ENCODE measurements around the gene EDIL3.
"Not testable (repeated sequence)": the region's sequence is repeated elsewhere in the genome, so short reads cannot be mapped to it uniquely, and the experiment has no call there.

Gene EDIL3

GRCh38 chr5:84317826-84318225 lies 66.9 kb downstream of the EDIL3 start:
- H3K4me2 ChIP-seq (ENCODE audit: insufficient read depth, low read length, poor library complexity, severe bottlenecking); DNase-seq (ENCODE audit: low spot score): not testable (repeated sequence)

GRCh38 chr5:84312280-84312679 lies 72.4 kb downstream of the EDIL3 start:
- not testable (repeated sequence) for H3K18ac ChIP-seq (ENCODE audit: low read length); H3K23ac ChIP-seq (ENCODE audit: low read depth, low read length, poor library complexity); H2AFZ ChIP-seq (ENCODE audit: low read length); H3K14ac ChIP-seq (ENCODE audit: low read length); H3K4ac ChIP-seq (ENCODE audit: low read length); H2AK5ac ChIP-seq (ENCODE audit: low read depth, low read length); H3K27me3 ChIP-seq (ENCODE audit: control insufficient read depth in 3 of 3, insufficient read depth in 3 of 3, low read depth in 1 of 3, low read length in 3 of 3); H3K27ac ChIP-seq (replicated peaks; ENCODE audit: low read length); H2BK12ac ChIP-seq (ENCODE audit: low read length); H4K91ac ChIP-seq (ENCODE audit: low read depth, low read length, poor library complexity); H2BK120ac ChIP-seq (ENCODE audit: low read depth, low read length); H2BK5ac ChIP-seq (ENCODE audit: low read length); H2BK15ac ChIP-seq (ENCODE audit: low read length); H3K36me3 ChIP-seq (replicated peaks in 1 of 2; ENCODE audit: control insufficient read depth in 2 of 2, insufficient read depth in 2 of 2, low read length in 2 of 2); H3K4me2 ChIP-seq (ENCODE audit: insufficient read depth, low read length, poor library complexity, severe bottlenecking); DNase-seq (ENCODE audit: low spot score); H3K4me3 ChIP-seq (ENCODE audit: low read length in 2 of 2); H3K9ac ChIP-seq (ENCODE audit: low read depth, low read length, poor library complexity); H3K79me1 ChIP-seq (ENCODE audit: low read depth, low read length); H4K8ac ChIP-seq (ENCODE audit: low read depth, low read length); H3K9me3 ChIP-seq (replicated peaks in 1 of 2; ENCODE audit: control insufficient read depth in 2 of 2, insufficient read depth in 1 of 2, low read depth in 1 of 2, low read length in 2 of 2); H3K4me1 ChIP-seq (ENCODE audit: control insufficient read depth in 2 of 2, insufficient read depth in 1 of 2, low read depth in 1 of 2, low read length in 2 of 2)
- WGBS, 2 donors (ENCODE audit: extremely low coverage in 2 of 2, insufficient read length in 2 of 2, insufficient replicate concordance in 1 of 2) = no CpG with 5 or more reads among the region's 30 CpGs

More at GRCh38 chr5:84317826-84318225, 66.9 kb downstream of the EDIL3 start:
- not testable (repeated sequence) for H3K27ac ChIP-seq (replicated peaks; ENCODE audit: low read length); H2AK5ac ChIP-seq (ENCODE audit: low read depth, low read length); H3K18ac ChIP-seq (ENCODE audit: low read length); H4K8ac ChIP-seq (ENCODE audit: low read depth, low read length); H3K23ac ChIP-seq (ENCODE audit: low read depth, low read length, poor library complexity); H3K4me3 ChIP-seq (ENCODE audit: low read length in 2 of 2); H3K36me3 ChIP-seq (replicated peaks in 1 of 2; ENCODE audit: control insufficient read depth in 2 of 2, insufficient read depth in 2 of 2, low read length in 2 of 2); H3K9me3 ChIP-seq (replicated peaks in 1 of 2; ENCODE audit: control insufficient read depth in 2 of 2, insufficient read depth in 1 of 2, low read depth in 1 of 2, low read length in 2 of 2); H3K27me3 ChIP-seq (ENCODE audit: control insufficient read depth in 3 of 3, insufficient read depth in 3 of 3, low read depth in 1 of 3, low read length in 3 of 3); H3K79me1 ChIP-seq (ENCODE audit: low read depth, low read length); H2BK120ac ChIP-seq (ENCODE audit: low read depth, low read length); H2BK12ac ChIP-seq (ENCODE audit: low read length); H2BK5ac ChIP-seq (ENCODE audit: low read length); H2AFZ ChIP-seq (ENCODE audit: low read length); H3K4me1 ChIP-seq (ENCODE audit: control insufficient read depth in 2 of 2, insufficient read depth in 1 of 2, low read depth in 1 of 2, low read length in 2 of 2); H3K4ac ChIP-seq (ENCODE audit: low read length); H3K14ac ChIP-seq (ENCODE audit: low read length); H3K9ac ChIP-seq (ENCODE audit: low read depth, low read length, poor library complexity); H4K91ac ChIP-seq (ENCODE audit: low read depth, low read length, poor library complexity); H2BK15ac ChIP-seq (ENCODE audit: low read length)
- no CpG with 5 or more reads among the region's 1 CpG for WGBS, 2 donors (ENCODE audit: extremely low coverage in 2 of 2, insufficient read length in 2 of 2, insufficient replicate concordance in 1 of 2)

GRCh38 chr5:84309850-84310249 lies 74.8 kb downstream of the EDIL3 start:
- not testable (repeated sequence) for H3K36me3 ChIP-seq (replicated peaks in 1 of 2; ENCODE audit: control insufficient read depth in 2 of 2, insufficient read depth in 2 of 2, low read length in 2 of 2); H2BK15ac ChIP-seq (ENCODE audit: low read length); H3K27me3 ChIP-seq (ENCODE audit: control insufficient read depth in 3 of 3, insufficient read depth in 3 of 3, low read depth in 1 of 3, low read length in 3 of 3); H3K4me3 ChIP-seq (ENCODE audit: low read length in 2 of 2); H3K27ac ChIP-seq (replicated peaks; ENCODE audit: low read length); H2BK12ac ChIP-seq (ENCODE audit: low read length); H4K8ac ChIP-seq (ENCODE audit: low read depth, low read length); H3K79me1 ChIP-seq (ENCODE audit: low read depth, low read length); H2BK120ac ChIP-seq (ENCODE audit: low read depth, low read length); H3K14ac ChIP-seq (ENCODE audit: low read length); H2AFZ ChIP-seq (ENCODE audit: low read length); H4K91ac ChIP-seq (ENCODE audit: low read depth, low read length, poor library complexity); H3K4me1 ChIP-seq (ENCODE audit: control insufficient read depth in 2 of 2, insufficient read depth in 1 of 2, low read depth in 1 of 2, low read length in 2 of 2); H3K4ac ChIP-seq (ENCODE audit: low read length); H2BK5ac ChIP-seq (ENCODE audit: low read length); H3K23ac ChIP-seq (ENCODE audit: low read depth, low read length, poor library complexity); H3K18ac ChIP-seq (ENCODE audit: low read length); H2AK5ac ChIP-seq (ENCODE audit: low read depth, low read length); H3K9ac ChIP-seq (ENCODE audit: low read depth, low read length, poor library complexity); DNase-seq (ENCODE audit: low spot score); H3K4me2 ChIP-seq (ENCODE audit: insufficient read depth, low read length, poor library complexity, severe bottlenecking); H3K9me3 ChIP-seq (replicated peaks in 1 of 2; ENCODE audit: control insufficient read depth in 2 of 2, insufficient read depth in 1 of 2, low read depth in 1 of 2, low read length in 2 of 2)

GRCh38 chr5:84306601-84307000 lies 78.1 kb downstream of the EDIL3 start:
- no CpG with 5 or more reads among the region's 1 CpG for WGBS, 2 donors (ENCODE audit: extremely low coverage in 2 of 2, insufficient read length in 2 of 2, insufficient replicate concordance in 1 of 2)
- Histone ChIP-seq H2AFZ (ENCODE audit: low read length) (no peak overlapping the region), H3K9ac (ENCODE audit: low read depth, low read length, poor library complexity) (no peak overlapping the region), H2BK12ac (ENCODE audit: low read length) (no peak overlapping the region), H3K23ac (ENCODE audit: low read depth, low read length, poor library complexity) (no peak overlapping the region), H3K4me3 (ENCODE audit: low read length in 2 of 2) (no peak overlapping the region), H3K4ac (ENCODE audit: low read length) (no peak overlapping the region), H3K36me3 (replicated peaks in 1 of 2; ENCODE audit: control insufficient read depth in 2 of 2, insufficient read depth in 2 of 2, low read length in 2 of 2) (no peaks in the 10 kb centered on the region), H2BK15ac (ENCODE audit: low read length) (no peak overlapping the region), H3K14ac (ENCODE audit: low read length) (no peak overlapping the region), H4K91ac (ENCODE audit: low read depth, low read length, poor library complexity) (no peak overlapping the region), H3K9me3 (replicated peaks in 1 of 2; ENCODE audit: control insufficient read depth in 2 of 2, insufficient read depth in 1 of 2, low read depth in 1 of 2, low read length in 2 of 2) (no peaks in the 10 kb centered on the region), H3K4me2 (ENCODE audit: insufficient read depth, low read length, poor library complexity, severe bottlenecking) (no peak overlapping the region), H4K8ac (ENCODE audit: low read depth, low read length) (no peak overlapping the region), H2BK5ac (ENCODE audit: low read length) (no peak overlapping the region), H3K4me1 (ENCODE audit: control insufficient read depth in 2 of 2, insufficient read depth in 1 of 2, low read depth in 1 of 2, low read length in 2 of 2) (no peaks in the 10 kb centered on the region), H3K27ac (replicated peaks; ENCODE audit: low read length) (no peak overlapping the region), H3K79me1 (ENCODE audit: low read depth, low read length) (no peaks in the 10 kb centered on the region), H2BK120ac (ENCODE audit: low read depth, low read length) (no peak overlapping the region), H2AK5ac (ENCODE audit: low read depth, low read length) (no peak overlapping the region), H3K27me3 (ENCODE audit: control insufficient read depth in 3 of 3, insufficient read depth in 3 of 3, low read depth in 1 of 3, low read length in 3 of 3) (no peaks in the 10 kb centered on the region), H3K18ac (ENCODE audit: low read length) (no peak overlapping the region)
- DNase-seq (ENCODE audit: low spot score) = no peak

Data from neuronal stem cell (in vitro differentiated cells).